ENCODE data around the gene C6orf141.

Gene C6orf141

DNA sequence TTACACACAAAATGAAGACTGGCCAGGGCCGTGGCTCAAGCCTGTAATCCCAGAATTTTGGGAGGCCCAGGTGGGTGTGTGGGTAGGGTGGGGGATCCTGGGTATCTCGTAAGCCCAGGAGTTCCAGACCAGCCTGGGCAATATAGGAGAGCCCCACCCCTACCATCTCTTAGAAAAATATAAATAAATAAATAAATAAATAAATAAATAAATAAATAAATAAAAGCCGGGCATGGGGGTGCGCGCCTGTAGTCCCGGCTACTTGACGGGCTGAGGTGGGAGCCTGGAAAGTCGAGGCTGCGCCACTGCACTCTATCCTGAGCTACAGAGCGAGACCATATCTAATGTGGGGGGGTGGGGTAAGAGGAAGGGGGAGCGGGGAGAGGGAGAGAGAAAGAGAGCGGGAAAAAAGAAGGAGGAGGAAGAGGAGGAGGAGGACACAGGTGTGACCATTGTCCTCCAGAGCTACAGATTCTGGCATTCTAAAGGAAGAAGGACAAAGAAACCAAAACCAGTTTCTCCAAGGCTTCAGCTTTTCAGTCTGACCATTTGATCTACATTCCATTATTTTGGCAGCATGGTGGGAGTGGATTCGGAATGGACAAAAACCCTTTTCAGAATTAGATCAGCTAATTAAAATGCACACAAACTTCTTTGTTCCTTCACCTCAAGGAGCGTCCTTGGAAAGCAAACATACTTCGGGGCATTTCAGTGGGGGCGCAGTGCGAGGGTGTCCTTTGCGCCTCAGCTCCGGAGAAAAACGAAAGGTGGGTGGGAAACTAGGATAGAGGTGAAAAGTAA is 577 bp upstream of the C6orf141 start:
- Histone ChIP-seq H3K27ac (no peak overlapping the region), H3K36me3 (ENCODE audit: control insufficient read depth, insufficient read depth, low read length) (no peaks in the 10 kb centered on the region), H3K9ac (no peak overlapping the region), H3K27me3 (ENCODE audit: control insufficient read depth, insufficient read depth, low read length) (no peaks in the 10 kb centered on the region), H3K4me1 (peaks cover 2% of the 10 kb centered on the region), H3K4me2 (ENCODE audit: low read length) (peak overlapping the region; percentile 76), H3K79me2 (no peaks in the 10 kb centered on the region), H2AFZ (peak overlapping the region; percentile 65), H3K9me3 (ENCODE audit: control insufficient read depth, low read length) (no peaks in the 10 kb centered on the region), H3K4me3 (ENCODE audit: low read depth, low read length) (peak overlapping the region; percentile 39)
- TF ChIP-seq, protein P1, sequence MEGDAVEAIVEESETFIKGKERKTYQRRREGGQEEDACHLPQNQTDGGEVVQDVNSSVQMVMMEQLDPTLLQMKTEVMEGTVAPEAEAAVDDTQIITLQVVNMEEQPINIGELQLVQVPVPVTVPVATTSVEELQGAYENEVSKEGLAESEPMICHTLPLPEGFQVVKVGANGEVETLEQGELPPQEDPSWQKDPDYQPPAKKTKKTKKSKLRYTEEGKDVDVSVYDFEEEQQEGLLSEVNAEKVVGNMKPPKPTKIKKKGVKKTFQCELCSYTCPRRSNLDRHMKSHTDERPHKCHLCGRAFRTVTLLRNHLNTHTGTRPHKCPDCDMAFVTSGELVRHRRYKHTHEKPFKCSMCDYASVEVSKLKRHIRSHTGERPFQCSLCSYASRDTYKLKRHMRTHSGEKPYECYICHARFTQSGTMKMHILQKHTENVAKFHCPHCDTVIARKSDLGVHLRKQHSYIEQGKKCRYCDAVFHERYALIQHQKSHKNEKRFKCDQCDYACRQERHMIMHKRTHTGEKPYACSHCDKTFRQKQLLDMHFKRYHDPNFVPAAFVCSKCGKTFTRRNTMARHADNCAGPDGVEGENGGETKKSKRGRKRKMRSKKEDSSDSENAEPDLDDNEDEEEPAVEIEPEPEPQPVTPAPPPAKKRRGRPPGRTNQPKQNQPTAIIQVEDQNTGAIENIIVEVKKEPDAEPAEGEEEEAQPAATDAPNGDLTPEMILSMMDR (IDR thresholded peaks at IDR 0.05) = no peak

DNA sequence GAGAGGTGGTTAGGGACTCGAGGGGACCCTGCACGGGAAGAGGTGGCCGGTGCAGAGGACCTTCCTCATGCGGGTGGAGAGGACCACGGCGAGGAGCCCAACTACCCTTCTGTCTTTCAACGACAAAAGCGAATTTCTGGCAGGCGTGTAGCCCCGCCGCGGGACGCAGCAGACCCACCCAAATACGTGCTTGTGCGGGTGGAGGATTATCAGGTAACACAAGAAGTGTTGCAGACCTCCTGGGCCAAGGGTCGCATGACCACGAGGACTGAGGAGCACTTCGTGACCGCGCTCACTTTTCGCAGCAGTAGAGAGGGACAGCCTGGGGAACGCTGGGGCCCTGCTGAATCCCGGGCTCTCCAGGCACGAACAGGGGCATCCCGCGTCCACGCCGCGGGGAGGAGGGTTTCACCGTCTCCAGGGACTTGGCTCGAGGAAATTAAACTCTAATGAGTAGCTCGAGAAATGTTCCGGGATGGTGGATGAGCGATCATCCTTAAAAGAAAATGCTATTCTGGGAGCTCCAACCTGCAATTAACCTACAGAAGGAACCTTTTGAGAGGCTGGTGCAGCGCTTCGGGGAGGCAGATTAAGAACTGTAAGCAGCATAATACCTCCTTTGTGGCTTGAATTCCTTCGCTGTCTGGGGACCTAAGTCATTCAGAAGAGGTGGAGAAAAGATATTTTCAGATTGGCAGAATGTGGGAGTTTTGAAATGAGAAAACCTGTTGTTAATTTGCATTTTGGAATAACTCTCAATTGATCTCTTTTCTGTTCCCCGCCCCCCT is 804 bp downstream of the C6orf141 start:
- Histone ChIP-seq H3K9ac (no peak overlapping the region), H3K27ac (no peak overlapping the region), H3K79me2 (no peaks in the 10 kb centered on the region), H3K4me3 (ENCODE audit: low read depth, low read length) (peak overlapping the region; percentile 39), H3K4me2 (ENCODE audit: low read length) (peak overlapping the region; percentile 76), H3K4me1 (peaks cover 2% of the 10 kb centered on the region), H3K9me3 (ENCODE audit: control insufficient read depth, low read length) (no peaks in the 10 kb centered on the region), H3K36me3 (ENCODE audit: control insufficient read depth, insufficient read depth, low read length) (no peaks in the 10 kb centered on the region), H2AFZ (peak overlapping the region; percentile 65), H3K27me3 (ENCODE audit: control insufficient read depth, insufficient read depth, low read length) (no peaks in the 10 kb centered on the region)
- TF ChIP-seq, protein P1 (IDR thresholded peaks at IDR 0.05) = no peak

DNA sequence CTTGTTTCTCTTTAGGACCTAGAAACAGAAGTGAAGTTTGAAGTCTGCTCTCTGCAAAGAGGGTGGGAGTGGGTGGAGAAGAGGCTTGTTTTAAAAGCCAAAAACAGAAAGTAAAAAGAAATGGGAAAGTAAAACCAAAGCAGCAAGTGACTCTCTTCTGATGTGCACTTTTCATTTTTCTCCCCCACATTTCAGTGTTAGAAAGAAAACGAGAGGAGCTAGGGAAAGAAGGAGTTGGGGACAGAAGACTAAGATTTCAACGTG is 1.3 kb downstream of the C6orf141 start:
- H3K4me1 ChIP-seq = peaks cover 2% of the 10 kb centered on the region
- no peaks in the 10 kb centered on the region for H3K36me3 ChIP-seq (ENCODE audit: control insufficient read depth, insufficient read depth, low read length)
- peak overlapping the region; percentile 76 for H3K4me2 ChIP-seq (ENCODE audit: low read length)
- peak overlapping the region; percentile 65 for H2AFZ ChIP-seq
- no peaks in the 10 kb centered on the region for H3K79me2 ChIP-seq
- H3K9me3 ChIP-seq (ENCODE audit: control insufficient read depth, low read length) = no peaks in the 10 kb centered on the region
- peak overlapping the region; percentile 39 for H3K4me3 ChIP-seq (ENCODE audit: low read depth, low read length)
- no peaks in the 10 kb centered on the region for H3K27me3 ChIP-seq (ENCODE audit: control insufficient read depth, insufficient read depth, low read length)
- TF ChIP-seq, protein P1 (IDR thresholded peaks at IDR 0.05) = no peak
- no peak overlapping the region for H3K27ac ChIP-seq
- no peak overlapping the region for H3K9ac ChIP-seq

DNA sequence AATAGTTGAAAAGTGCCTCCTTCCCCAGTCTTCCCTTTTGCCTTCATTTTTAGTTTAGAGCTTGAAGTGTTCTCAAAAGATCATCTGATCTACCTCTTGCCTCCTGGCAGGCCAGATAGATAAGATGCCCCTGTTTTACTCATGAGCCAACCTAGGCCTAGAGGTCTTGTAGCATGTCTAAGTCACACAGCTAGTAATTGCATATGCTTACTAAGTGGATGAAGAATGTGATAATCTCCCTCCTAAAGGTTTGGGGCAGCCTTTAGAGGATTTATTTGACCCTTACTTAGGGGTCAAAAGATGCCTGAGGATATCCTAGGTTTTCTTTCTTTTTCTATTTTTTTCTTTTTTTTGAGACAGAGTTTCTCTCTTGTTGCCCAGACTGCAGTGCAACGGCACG is 2.1 kb downstream of the C6orf141 start:
- TF ChIP-seq, protein P1 (IDR thresholded peaks at IDR 0.05) = no peak
- no peaks in the 10 kb centered on the region for H3K9me3 ChIP-seq (ENCODE audit: control insufficient read depth, low read length)
- no peak overlapping the region for H3K4me3 ChIP-seq (ENCODE audit: low read depth, low read length)
- H3K36me3 ChIP-seq (ENCODE audit: control insufficient read depth, insufficient read depth, low read length) = no peaks in the 10 kb centered on the region
- H3K4me1 ChIP-seq = peaks cover 2% of the 10 kb centered on the region
- H3K9ac ChIP-seq = no peak overlapping the region
- H3K27me3 ChIP-seq (ENCODE audit: control insufficient read depth, insufficient read depth, low read length) = no peaks in the 10 kb centered on the region
- H3K27ac ChIP-seq = no peak overlapping the region
- H3K4me2 ChIP-seq (ENCODE audit: low read length) = no peak overlapping the region
- no peak overlapping the region for H2AFZ ChIP-seq
- no peaks in the 10 kb centered on the region for H3K79me2 ChIP-seq
